T-helper 2 cell (primary cell): Measurements from ENCODE around the gene DRC3.
"Not testable (repeated sequence)": the region's sequence is repeated elsewhere in the genome, so short reads cannot be mapped to it uniquely, and the experiment has no call there.

Experiments used
- DNase-seq, 5 experiments: peaks; one replicate each; pipeline versions ENCODE4 v3.0.0 to v3.0.0-alpha.2; 2012 to 2022
- total RNA-seq, 2 donors: gene quantifications; one replicate each; lab custom pipeline; 2026; lab: John Stamatoyannopoulos, UW

The DRC3 gene, protein sequence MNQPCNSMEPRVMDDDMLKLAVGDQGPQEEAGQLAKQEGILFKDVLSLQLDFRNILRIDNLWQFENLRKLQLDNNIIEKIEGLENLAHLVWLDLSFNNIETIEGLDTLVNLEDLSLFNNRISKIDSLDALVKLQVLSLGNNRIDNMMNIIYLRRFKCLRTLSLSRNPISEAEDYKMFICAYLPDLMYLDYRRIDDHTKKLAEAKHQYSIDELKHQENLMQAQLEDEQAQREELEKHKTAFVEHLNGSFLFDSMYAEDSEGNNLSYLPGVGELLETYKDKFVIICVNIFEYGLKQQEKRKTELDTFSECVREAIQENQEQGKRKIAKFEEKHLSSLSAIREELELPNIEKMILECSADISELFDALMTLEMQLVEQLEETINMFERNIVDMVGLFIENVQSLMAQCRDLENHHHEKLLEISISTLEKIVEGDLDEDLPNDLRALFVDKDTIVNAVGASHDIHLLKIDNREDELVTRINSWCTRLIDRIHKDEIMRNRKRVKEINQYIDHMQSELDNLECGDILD
- 0.27 to 0.62 reads per million in 2 donors for total RNA-seq

DNA sequence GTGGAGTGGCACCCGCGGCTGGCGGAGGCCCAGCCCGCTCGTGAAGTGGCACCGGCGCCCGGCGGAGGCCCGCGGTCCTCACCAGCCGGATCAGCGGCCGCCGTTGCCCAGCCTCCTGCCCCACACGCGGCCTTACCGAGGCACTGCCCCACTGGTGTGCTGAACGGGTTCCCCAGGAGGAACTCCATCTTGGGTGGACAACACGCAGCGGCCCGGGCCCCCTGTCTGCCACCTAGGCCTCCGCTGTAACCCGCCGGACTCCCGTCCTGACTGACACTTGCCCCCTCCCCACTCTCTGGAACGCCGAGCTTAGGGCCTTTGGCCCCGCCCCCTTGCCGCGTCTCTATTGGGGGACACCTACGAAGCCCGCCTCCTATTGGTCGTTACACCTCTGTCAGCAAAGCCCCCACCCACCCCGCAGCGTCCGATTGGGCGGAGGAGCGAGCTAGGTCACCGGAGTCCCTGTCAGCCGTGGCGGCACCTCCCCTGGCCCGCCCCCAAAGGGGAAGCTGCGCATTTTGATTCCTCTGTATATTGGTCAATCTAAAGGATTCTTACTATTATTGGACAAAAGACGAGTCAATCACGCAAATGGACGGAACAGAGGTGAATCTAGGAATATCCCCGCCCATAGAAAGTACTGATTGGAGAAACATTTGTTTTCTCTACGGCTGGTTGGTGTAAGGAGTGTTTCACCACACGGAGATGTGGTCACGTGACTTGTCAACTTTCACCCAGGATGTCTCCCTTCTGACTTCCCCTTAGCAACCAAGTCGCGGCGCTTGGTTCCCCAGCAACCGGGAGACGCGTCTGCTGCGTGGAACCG lies at the start of gene DRC3, which contains the start of gene TOM1L2:
Gene DRC3 (plus strand): TSS at position 737 of the 826 bp plus-strand sequence. CDS start 4,737 bp downstream, outside the sequence.
Gene TOM1L2 (minus strand): TSS at position 275 of the 826 bp plus-strand sequence. CDS start 87 bp downstream, at position 188.
- DNase-seq, result peak; percentile 99 to 100 (median 100)

DNA sequence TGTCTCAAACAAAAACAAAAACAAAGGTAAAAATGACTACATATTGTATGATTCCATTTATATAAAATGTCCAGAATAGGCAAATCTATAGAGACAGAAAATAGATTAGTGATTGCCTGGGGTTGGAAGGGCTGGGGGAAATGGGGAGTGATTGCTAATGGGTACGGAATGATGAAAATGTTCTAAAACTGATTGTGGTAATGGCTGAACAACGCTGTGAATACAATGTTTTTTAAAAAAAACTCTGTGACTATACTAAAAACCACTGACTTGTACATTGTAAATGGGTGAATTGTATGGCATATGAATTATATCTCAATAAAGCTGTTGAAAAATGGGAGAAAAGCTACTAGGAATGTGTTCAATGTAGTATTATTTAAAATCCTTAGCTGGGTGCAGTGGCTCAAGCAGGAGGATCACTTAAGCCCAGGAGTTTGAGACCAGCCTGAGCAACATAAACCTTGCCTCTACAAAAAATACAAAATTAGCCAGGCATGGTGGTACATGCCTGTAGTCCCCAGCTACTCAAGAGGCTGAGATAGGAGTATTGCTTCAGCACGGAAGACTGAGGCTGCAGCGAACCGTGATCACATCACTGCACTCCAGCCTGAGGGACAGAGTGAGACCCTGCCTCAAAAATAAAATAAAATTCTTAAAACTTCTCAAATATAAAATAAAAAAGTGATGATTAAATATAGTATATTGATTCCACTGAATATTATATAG lies 48.4 kb upstream of the DRC3 start:
- no peak for DNase-seq

DNA sequence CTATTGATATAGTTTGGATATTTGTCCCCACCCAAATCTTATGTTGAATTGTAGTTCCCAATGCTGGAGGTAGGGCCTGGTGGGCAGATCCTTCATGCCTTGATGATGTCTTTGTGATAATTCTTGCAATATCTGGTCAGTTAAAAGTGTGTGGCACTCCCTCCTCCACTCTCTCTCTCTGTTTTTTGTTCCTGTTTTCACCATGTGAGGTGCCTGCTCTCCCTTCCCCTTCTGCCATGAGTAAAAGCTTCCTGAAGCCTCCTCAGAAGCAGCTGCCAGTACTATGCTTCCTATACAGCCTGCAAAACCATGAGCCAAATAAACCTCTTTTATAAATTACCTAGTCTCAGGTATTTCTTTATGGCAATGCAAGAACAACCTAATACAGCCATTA lies 47.8 kb upstream of the DRC3 start:
- no peak for DNase-seq

DNA sequence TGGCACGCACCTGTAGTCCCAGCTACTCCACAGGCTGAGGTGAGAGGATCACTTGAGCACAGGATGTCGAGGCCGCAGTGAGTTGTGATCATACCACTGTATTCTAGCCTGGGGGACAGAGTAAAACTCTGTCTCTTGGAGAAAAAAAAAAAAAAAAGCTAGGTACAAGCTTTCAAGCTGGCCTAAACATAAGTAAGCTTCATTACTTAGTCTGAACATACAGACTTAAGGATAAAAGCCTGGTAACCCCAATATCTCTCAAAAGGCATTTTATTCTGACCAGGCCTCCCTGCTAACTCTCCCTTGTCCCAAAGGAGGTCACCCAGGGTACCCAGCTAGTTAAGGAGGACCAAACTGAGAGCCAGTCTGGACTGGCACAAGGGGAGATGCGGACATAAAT lies 46.6 kb upstream of the DRC3 start:
- DNase-seq, result no peak

DNA sequence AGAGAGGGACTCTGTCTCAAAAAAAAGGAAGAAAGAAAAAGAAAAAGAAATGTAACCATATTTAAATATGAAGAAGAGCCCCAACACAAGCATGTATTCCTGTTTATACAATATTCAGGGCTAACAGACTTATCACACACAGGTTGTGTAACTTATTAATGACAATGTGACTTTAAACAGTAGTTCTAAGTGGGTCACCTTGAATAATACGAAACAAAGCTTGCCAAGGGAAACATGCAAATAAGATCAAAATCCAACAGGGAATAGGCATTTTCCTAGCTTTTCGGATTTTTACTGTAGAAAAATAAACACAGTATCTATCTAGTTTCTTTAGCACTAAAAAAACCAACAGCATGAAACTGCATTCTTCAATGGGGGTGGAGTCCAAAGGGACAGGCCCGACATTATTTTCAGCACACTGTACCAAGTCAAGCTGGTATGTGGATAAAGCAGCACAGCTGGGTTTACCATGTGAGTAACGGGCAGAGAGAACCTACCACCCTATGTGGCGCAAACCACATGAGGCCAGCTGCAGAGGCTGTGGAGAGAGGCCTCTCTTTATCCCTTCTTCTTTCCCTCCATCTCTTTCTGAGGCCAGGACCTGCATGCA lies 45.7 kb upstream of the DRC3 start:
- no peak for DNase-seq

DNA sequence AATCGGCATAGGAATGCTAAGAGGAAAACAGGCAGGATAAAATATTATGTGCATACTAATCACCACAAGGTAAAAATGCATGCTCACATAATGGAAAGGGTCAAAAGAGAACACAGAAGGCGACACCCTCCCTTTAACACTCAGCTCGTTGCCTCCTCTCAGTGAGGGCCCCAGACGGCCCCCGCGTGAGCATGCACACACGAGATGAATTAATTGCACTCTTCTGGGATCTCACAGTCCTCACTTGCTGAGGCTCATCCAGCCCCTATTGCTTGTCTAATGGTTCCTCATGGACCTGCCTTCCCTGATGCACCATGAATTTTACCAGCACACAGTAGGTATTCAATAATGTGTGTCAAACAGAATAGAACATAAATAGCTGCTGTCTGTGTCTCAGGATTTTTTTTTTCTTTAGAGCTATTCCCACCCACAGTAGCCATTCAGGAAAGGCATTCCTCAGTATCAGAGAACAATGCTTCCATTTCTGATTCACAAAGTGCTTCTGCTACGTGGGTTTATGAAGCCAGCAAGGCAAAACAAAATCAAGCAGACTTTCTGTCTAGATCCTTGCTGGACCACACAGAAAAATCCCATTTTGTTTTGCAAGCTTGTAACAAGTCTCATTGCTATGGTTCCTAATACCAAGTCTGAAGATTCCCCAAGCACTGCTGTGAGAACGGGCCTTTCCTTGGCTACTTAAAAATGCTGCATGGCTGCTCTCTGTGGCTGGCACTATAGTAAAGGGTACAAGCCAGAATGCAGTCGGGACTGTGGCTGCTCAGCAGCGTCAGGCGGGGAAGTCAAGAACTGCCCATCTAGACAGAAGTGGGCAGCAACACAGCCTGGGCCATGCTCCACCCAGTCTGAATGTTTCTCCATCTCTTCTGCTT lies 44.0 kb upstream of the DRC3 start:
- DNase-seq, result no peak

DNA sequence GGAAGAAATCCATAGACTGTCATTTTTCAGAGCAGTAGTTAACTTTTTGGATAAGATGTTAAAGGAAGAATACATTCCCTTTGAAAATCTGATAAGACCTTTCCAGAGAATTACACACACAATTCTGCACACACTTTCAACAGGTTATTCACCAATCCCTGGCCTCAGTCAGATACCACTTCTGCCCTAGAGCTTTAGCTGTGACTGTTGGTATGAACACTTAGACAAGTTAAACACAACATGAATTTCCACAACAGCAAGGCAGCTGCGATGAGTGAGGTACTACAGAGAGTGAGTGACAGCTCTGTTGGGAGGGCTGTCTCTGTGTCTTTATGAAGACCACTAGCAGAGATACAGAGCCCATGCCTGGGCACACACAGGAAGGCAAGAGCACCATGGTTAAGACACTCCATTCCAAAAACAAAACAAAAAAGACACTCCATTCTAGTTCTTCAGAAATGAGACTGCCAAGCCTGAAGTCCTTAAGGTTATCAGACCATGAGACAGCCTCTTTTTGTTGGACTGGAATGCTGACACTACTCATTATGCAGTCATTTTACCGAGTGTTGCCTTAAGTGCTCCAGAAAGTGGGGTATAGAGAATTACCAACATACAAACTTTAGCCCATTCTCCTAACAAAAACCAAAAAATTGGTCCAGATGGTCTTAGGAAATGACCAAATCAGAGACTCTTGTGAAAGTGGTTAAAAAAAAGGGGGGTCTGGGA lies 42.8 kb upstream of the DRC3 start:
- no peak for DNase-seq

DNA sequence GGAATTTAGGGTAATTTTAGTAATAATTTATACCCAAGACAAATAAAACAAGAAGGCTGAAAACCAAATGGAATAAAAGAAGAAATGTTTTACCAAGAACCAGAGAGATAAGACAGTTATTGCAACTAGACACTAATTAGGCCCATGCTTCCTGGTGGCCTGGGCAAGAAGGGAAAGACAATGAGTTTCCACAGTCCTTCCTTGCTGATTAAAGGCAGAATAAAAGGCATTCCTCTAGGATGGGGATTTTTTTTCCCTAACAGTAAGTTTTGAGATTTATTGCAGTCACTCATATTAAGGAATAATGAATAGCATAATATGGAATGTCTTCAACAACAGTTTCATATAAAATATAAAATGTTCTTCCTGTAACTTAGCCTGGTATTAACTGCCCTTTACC lies 42.0 kb upstream of the DRC3 start:
- DNase-seq, result no peak

DNA sequence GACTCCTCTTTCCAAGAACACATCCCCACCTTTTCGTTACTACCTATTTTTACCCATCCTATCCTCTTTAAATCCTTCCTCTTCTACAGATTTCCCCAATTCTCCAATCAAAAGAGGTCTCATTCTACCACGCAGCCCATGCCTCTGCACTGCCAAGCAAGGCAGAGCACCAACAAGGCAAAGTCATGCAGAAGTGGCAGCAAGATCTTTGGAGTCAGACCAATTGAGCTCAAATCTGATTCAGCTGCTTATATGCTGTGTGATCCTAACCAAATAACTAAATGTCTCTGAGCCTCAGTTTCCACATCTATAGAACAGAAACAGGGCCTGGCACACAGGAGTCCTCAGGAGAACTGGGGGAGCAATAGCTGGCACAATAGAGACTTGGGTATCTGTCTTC lies 41.5 kb upstream of the DRC3 start:
- DNase-seq, result no peak

DNA sequence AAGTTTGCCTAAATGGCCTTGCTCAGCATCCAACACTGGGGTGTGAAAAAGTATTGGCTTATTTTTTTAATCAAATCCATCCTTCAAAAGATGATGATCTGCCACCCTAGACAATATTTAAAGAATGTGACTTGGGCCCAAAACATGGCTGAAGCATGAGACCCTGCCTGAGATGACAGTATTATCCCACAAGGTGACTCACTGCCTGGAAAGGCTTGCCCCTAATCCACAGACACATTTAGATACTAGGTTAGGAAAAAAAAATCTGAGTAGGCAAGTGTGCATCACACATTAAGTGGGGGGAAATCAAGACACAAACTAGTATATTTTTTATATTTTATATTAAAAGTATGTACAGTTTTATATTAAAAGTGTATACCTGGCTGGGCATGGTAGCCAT lies 38.9 kb upstream of the DRC3 start:
- no peak for DNase-seq

DNA sequence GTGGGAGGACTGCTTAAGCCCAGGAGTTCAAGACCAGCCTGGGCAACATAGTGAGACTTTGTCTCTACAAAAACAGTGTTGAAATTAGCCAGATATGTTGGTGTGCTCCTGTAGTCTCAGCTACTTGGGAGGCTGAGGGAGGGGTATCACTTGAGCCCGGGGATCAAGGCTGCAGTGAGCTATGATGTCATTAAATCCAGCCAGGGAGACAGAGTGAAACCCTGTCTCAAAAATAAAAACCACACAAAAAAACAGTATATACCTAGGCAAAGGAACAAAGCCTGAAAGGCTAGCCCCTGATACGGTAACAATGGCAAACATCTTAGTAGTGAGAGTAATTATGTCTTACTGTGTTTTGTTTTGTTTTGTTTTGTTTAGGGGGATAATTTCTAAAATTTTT lies 38.4 kb upstream of the DRC3 start:
- no peak for DNase-seq

DNA sequence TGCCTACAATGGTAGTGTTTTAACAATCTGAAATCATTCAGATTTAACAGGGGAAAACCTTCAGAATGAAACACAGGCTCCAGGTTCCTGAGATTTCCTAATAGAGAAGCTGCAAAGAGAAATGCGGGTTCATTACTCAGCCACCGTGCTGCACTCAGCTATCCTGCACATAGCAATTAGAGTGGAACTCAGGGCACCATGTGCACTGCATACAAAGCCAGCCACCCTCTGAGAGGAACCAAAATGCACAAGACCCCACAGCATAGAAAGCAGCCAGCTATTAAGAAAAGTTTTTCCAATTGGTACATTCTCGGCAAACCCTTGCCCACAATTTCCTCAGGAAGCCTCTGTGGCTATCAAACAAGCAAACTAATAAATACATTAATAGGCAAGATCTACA lies 37.9 kb upstream of the DRC3 start:
- no peak for DNase-seq

DNA sequence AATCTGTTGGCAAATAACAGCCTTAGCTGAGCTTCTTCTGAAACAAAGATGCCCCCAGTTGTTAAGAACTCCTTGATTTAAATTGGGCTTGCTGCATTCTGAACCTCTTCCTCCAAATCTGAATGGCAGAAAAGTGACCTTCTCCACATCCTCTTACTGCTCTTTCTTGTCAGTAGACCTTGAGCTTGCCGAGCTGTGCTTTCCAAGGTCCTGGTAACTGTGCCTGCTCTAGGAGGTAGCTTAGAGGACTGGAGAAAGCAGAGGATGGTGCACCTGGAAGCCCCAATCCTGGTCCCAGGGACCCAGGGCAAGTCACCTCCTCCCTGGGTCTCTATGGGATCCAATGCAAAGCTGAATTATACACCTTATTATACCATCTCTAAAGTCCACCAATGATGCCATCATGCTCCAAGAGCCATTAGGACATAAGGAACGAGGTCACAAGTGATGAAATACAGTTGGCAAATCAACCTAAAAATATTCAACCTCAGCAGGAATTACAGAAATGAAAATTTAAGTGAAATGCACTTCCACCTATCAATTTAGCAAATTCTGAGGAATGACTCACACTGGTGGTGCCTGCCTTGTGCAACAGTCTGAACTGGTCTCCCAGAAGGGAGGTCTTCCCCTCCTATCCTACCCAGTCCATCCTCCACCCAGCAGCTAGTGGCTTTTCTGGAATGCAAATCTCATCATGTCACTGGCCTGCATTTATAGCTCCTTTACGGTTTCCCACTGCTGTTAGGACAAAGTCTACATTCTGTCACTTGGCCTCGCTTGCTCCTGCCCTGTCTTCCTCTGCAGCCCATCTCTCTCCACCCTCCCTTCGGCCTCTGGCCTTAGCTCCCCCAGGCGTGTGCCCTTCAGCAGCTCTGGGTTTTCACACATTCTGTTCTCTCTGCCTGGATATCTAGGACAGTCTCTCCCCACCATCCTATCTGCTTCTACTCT lies 37.1 kb upstream of the DRC3 start:
- DNase-seq, result no peak

DNA sequence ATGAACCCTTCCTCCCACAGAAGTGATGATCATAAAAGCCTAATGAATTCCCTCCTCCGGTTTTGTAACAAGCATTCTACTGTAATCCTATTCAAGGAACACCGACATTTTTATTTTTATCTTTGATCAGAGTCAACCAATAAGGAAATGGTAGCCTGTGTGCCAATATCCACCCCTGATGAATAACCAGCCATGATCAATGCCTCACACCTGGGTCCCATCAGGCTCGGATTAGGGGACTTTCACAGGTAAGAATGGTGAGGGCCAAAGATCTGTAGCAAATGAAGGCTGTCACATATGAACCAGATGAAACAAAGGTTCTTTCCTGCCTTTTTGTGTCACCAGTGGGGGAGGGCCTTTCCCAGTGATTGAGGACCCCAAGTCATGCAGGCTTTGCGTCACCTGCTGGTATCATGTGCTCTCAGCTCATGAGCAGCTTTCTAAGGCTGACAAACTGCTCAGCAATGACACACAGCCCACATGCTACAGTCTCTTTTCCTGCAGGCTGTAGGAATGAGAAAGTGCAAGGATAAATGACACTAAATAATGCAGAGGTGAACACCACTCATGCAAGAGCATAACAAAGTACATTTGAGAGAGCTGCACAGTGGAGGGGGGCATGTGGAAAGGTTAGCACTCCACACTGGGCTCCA lies 35.3 kb upstream of the DRC3 start:
- no peak for DNase-seq

DNA sequence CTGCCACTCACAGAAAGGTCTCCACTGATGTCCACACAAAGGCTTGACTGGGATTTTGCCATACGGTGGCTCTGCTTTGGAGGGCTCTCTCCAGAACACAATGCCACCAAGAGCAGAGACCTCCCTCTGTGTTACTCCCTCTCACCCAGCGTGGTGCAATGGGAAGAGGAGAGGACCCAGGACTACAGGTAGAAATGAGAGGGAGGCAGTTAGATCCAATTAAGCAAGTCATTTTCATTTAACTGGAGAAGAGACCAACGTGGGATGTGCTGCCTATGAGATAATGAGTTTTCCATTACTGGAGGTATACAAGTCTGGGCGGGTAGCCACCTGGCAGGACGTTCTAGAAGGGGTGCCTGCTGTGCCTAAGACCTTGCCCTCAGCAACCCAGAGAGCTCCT lies 34.7 kb upstream of the DRC3 start:
- no peak for DNase-seq

DNA sequence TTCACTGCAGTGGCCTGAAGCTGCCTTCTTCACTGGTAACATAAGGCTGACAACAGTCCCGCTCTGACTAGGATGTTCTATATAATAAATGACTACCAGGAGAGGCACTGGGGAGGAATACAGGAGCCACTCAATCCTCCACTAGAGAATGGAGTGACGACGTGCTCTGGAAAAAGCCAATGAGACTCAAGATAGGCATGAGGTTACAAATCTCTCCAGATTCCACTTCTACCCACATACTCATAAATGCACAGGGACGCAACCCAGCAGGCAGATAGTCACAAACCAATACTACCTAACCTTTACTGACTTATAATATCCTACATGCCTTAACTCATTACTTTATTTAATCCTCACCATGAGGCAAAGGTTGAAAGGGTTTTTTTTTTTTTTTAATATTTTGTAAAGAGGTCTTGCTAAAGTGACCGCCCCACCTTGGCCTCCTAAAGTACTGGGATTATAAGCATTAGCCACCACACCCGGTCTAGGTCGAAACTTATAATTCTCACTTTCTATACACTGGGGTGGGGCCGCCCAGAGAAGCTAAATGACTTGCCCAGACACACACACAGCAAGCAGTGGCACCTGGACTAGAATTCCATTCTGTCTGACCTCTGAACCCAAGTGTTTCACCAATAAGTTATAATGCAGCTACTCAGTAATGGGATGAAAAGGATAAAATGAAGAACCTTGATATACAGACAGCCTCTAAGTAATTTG lies 34.1 kb upstream of the DRC3 start:
- no peak for DNase-seq

DNA sequence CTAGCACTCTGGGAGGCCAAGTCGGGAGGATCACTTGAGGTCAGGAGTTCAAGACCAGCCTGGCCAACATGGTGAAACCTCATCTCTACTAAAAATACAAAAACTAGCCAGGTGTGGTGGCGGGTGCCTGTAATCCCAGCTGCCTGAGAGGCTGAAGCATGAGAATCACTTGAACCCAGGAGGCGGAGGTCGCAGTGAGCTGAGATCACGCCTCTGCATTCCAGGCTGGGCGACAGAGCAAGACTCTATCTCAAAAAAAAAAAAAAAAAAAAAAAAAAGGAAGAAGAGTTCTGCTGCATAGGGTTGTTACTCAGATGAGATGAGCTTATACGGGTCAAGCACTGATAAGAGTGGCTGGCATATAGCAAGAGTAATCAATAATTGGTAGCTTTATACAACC lies 32.7 kb upstream of the DRC3 start:
- not testable (repeated sequence) for DNase-seq

DNA sequence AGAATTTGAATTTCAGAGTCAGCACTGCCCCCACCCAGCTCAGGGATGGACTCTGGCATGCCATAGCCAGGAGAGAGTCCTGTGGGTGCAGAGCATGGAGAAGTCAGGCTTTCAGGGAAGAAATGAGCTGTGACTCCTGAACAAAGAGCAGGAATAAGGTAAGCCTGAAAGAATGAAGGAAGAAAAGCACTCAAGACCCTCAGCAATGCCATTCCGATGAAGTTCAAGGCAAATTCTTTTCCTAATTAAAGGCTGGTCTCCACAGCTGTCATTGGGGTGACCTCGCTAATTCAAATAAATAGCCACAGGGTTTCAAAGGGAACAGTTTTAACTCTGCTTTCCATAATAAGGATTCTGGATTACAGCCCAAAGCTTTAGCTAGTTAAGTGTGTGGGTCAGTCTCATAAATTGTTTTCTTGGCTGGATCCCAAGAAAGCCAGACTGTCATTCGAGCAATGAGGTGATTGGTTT lies 32.2 kb upstream of the DRC3 start:
- no peak for DNase-seq
